Stimulated activated CD8-positive, alpha-beta memory T cell treated with anti-CD3 and anti-CD28 coated beads, Interleukin-4, amount 100 ng/mL, for 24 hours (primary cell): ENCODE data around the gene SLC22A23.

Experiments
- DNase-seq: peaks from one replicate; pipeline ENCODE4 v3.0.0-alpha.2; 2020; ENCODE audit warnings: low read depth

SLC22A23 gene

DNA sequence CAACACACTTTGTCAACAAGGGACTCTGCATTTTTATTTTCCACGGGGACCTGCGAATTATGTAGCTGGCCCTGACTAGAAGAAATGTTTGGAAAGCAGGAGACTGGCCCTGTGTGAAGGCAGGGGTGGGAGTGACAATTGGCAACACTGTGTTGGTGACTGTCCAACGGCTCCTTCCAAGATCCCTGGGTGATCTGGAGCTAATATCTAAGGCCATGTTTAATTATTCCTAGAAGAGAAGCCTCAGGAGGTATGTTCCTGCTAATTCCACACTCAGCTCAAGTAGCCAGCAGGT is 13.7 kb downstream of the SLC22A23 start:
- DNase-seq = no peak

DNA sequence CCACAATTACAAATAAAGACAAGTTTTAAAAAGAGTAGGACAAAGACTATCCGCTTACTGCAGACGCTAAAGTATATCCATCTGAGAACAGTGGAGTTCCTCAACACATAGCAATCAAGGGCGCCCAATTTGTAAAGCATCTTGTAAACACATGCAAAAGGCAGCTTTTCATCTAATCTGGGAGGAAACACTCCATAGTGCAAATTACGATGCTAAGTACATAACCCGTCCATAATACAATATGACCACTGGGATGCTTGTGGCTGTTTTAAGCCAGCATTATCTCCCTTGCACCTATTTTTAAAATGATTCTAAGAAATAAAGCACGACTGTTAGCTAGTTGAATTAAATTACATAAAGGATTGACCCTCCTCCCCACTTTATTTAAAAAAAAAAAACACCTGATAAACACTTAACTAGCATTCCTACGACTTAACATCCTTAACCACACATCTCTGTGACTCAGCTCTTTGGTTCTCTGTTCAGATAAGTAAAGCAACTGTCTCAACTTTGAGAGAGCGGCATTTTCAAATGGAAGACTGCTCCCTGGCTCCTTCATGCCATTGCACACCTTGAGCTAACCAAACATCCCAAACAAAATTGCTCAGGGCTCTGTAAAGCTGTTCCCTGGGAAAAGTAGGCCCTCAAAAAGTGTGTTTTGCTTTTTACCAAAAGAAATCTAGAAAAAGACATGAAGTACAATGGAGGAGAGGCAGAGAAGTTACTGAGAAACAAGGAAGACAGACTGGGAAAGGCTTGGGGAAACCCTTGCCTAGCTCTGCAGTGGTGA is 14.2 kb downstream of the SLC22A23 start:
- no peak for DNase-seq

DNA sequence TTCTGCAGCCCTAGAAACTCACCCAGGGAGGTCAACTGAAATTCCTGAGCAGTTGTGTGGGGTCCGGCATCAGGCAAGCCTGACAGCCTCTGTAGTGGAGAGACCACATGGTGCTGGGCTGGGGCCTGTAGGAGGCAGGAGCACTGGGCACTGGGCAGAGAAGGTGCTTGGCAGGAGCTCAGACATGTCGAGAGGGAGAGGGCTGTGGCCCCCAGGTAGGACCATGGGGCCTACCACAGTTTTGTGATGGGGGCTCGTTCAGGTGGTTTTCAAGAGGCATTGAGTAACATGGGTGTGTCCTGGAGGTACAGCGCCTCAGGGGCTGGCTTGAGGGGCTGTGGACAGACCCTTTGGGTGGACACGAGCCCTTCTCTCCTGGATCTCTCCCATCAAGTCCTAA is 15.9 kb downstream of the SLC22A23 start:
- no peak for DNase-seq

DNA sequence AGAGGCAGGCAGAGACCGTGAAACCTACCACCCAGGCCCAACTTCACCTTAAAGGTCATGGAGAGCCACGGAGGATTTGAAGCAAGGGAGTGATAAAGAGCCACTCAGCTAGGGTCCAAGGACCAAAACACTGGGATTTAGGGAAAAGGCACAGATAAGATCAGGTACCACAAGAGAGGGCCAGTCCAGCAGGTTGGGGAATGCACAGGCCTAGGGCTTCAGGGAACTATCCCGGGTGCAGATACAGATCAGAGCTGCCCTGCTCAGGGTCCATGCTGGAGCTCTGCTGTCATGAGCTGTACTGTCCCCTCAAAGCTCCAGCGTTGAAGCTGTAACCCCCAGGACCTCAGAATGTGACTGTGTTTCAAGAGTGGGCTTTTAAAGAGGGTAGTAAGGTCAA is 16.9 kb downstream of the SLC22A23 start:
- no peak for DNase-seq

DNA sequence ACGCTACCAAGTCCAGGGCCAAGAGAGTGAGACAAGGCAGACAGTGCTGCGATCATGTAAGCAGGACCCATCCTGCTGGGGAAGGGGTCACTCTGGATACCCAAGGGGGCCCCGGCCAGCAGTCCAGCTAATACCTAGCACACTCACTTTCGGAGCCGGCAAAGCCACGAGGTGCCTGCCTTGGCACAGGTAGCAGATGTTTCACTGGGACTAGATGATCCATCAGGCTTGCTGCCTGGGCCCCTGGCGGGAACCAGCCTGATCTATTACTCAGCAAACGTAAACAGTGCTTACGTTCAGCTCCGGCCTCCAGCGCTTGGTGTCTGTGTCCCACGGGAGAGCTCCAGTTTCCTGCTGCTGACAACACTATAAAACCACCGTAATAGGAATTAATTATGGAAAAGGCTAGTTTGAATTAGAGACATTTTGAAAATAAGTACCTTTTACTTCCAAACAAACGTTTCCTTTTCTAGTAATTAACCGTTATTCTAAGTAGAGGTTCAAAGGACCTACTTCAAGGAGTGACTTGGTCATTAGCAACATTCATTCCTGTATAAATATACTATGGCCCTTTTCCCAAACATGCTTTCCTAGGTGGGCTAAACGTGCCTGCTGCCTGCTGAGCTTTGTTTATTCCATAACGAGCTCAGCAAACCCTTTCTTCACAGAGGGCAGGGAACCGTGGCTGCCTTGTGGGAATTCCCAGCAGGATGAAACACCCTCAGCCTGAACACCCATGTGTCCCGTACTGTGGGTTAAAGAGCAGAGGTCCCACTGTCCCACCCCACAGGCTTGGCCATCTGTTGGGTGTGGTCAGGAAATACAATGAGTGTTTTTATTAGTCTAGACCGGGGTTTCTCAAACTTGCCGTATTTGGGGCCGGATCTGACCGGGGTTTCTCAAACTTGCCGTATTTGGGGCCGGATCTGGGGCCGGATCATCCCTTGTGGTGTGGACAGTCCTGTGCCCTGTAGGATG is 18.4 kb downstream of the SLC22A23 start:
- no peak for DNase-seq

- no peak for DNase-seq
Observed at GRCh38 chr6:3433005-3433404, 23.8 kb downstream of the SLC22A23 start.

GRCh38 chr6:3432416-3432815 is 24.4 kb downstream of the SLC22A23 start:
- no peak for DNase-seq

DNA sequence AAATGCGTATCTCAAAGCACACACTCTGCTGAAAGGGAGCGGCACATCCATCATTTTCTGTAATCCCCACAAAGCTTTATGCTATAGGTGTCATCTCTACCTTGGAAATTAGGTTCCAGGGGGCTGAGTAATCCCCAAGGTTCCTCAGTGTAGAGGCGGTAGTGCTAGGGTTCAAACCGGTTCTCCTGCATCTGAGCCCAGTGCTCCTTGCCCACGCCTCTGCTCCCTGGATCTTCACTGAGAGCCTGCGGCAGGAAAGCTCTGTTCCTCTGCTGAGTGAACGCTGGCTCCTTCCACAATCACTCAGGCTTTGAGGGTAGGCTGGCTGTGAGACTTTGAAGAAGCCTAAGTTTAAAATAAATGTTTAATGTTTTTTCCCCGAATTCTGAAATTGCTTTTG is 24.9 kb downstream of the SLC22A23 start:
- DNase-seq = no peak

- DNase-seq = no peak
Observed at GRCh38 chr6:3429211-3429610, 27.6 kb downstream of the SLC22A23 start.

DNA sequence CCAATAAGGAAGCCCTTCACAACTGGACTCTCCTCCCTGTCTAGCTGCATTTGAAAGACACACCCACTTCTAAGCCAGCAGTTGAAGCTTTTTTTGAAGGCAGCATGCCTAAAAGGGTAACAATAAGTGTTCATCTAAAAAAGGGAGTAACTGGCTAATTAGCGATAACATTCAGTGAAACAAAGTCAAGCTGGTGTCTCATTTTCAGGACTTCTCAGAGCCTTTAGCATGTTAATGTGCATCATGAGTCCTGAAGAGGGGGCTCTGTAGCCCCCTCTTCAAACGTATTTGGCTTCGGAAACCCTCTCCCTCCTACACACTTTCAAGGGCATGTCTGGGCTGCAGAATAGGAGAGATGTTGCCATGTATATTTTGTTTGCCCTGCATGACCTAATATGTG is 28.1 kb downstream of the SLC22A23 start:
- DNase-seq = no peak

DNA sequence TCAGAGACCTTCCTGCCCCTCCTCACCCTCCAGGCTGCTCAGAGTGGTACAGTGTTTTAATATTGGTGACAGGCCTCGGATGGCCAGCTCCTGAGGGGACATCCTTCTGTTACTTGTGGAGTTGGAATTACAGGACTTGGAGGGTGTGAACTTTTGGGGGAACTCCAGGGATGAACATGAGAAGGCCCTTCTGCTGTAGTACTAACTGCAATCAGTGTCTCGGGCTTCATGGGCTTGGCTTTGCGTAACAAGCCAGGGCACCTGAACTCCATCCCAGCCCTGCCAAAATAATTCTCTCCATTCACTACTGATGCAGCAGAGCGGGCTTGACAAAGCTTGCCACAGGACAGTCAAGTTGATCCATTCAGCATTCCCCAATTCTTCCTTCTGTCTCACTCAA is 28.6 kb downstream of the SLC22A23 start:
- DNase-seq = no peak

GRCh38 chr6:3427687-3428085 is 29.2 kb downstream of the SLC22A23 start:
- no peak for DNase-seq

- no peak for DNase-seq
Observed at GRCh38 chr6:3426927-3427686, 29.7 kb downstream of the SLC22A23 start.

- DNase-seq = no peak
Observed at GRCh38 chr6:3426091-3426926, 30.5 kb downstream of the SLC22A23 start.

DNA sequence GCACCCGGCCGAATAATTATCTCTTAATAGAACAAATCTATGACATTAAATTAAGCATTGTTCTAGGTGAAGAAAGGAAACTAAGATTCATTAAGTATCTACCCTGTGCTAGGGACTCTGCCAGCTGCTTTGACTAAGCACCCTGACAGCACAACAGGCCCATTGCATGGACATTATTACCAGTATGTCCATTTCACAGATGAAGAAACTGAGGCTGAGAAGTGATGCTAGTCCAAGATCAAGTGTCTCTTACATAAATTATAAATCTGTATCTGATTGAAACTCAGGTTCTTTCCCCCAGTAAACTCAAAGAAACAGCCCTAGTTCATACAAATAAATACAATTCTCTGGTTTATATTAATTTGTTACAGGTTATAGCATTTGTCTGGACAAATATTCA is 31.3 kb downstream of the SLC22A23 start:
- DNase-seq = no peak

DNA sequence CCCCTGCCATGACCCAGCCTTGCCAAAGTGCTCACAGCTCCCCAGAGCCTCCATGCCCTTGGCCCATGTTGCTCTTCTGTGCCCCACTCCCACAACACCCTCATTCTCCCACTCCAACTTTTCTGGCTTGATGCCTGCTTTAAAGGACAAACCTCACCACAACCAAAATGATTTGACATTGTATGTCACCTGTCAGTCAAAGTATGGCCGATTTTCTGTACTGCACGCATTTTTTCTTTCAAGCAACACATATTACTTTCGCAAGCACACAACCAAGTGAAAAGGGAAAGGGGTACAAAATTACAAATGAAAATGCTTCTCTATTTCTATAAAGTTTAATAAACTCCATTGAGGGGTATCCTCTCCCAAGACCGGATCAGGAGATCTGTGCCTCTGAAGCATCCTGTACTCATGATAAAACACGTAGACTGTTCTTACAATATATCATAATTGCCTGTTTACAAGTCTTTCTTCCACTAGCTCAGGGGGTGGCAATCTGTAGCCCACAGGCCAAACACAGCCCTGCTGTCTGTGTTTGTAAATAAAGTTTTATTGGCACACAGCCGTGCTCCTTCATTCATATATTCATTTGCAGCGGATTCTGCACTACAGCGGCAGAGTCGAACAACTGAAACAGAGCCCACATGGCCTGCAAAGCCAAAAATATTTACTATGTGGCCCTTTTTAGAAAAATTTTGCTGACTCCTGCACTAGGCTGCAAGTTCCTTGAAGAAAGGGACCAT is 32.5 kb downstream of the SLC22A23 start:
- DNase-seq = no peak

GRCh38 chr6:3423439-3424184 is 33.2 kb downstream of the SLC22A23 start:
- DNase-seq = no peak

DNA sequence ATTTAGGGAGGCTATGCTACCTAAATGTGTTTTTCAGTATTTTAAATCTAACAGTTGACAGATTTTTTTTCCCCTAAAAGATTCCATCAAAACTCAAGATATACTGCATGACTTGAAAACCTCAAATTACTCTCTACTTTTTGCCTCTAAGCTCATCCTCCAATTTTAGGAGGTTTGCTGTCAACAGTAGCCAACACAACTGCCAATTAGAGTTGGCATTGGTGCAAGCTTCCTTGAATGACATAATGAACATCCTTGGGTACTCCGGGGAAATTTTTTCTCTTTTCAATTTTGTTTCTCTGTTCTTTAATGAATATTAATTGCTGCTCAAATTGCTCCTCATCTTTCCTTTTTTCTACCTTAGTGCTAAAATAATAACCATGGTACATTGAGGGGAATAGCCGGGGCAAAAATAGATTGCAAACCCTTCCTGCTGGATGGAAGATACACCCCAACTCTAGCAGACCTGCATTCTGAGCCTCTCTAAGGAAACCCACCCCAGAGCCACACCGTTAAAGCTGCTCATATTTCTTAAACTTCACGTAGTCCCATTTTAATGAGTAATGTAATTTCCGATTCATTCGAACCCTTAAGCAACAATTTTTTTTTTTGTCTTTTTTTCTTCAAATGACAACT is 34.3 kb downstream of the SLC22A23 start:
- no peak for DNase-seq

DNA sequence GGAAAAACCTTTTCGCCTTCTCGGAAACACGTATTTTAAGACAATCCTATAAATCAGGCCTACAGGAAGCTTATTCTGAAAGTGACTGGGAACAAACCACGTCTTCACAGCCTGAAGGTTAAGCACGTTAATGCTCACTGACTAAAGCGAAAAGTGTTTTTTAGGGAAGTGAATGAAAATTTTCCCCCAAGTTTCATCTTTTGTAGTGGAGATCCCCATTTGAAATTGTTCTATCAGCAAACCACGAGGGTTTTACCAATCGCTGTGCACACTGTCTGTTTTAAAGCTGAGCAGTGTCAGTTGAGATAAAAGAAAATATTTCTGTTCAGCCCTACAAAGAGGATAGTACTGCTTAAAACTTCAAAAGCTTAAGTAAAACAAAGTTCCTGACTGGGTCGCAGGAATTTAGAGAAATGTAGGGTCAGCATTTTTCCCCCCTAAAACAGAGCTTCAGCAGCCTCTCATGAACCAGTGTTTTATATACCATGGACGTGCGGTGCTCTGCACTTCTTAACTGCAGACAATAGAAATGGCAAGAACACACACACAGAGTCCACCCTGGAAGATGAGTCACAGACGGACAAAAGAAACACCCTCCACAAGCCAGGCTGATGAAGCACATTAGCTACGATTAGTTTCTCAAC is 34.9 kb downstream of the SLC22A23 start:
- DNase-seq = no peak
